ENCODE measurements around the gene PSMB10. TPM values are rescaled to one million over a fixed set of nuclear protein-coding genes. Genes with fewer than 3 reads are reported as not detected.
A peak's percentile ranks its signal among the peaks of the same experiment; 100 is the strongest.

Gene PSMB10
- total and polyA plus RNA-seq, 2 of the 4 experiments (the other 2 are of a cell fraction) = 28.7 to 36.7 TPM

- Histone ChIP-seq H3K56ac (ENCODE audit: extremely low read depth, insufficient read depth, low read length) (no peak overlapping the region), H2BK5ac (ENCODE audit: low read depth, low read length, poor library complexity, severe bottlenecking) (no peak overlapping the region), H2BK20ac (ENCODE audit: low read depth, low read length) (no peak overlapping the region), H3K14ac (replicated peaks; ENCODE audit: low read depth, low read length) (peak overlapping the region; percentile 92), H3K4ac (ENCODE audit: low read depth, low read length) (peak overlapping the region; percentile 90), H3K36me3 (ENCODE audit: control insufficient read depth, insufficient read depth, low read length) (peaks cover 18% of the 10 kb centered on the region), H3K27ac (ENCODE audit: insufficient read depth, low read length) (peak overlapping the region; percentile 36), H3K4me1 (ENCODE audit: control insufficient read depth, insufficient read depth, low read length) (peaks cover 11% of the 10 kb centered on the region), H2AFZ (replicated peaks; ENCODE audit: low read length, poor library complexity) (peak overlapping the region; percentile 99), H3K4me3 (ENCODE audit: insufficient read depth, low read depth, low read length) (peak overlapping the region; percentile 94), H2AK9ac (replicated peaks; ENCODE audit: low read depth, low read length, poor library complexity) (peak overlapping the region; percentile 99), H3K9me3 (ENCODE audit: control insufficient read depth, insufficient read depth, low read length) (no peaks in the 10 kb centered on the region), H4K5ac (ENCODE audit: low read depth, low read length) (peak overlapping the region; percentile 83; the same call in 1 of the 2 replicates), H2AK5ac (ENCODE audit: low read depth, low read length) (peak overlapping the region; percentile 97), H3K9me1 (ENCODE audit: insufficient read depth, low read length) (peaks cover 12% of the 10 kb centered on the region), H3K27me3 (ENCODE audit: control insufficient read depth, insufficient read depth, low read length) (no peaks in the 10 kb centered on the region), H3K79me1 (ENCODE audit: low read depth in 1 of 2, low read length in 2 of 2) (peaks cover 9 to 47% of the 10 kb centered on the region in 2 experiments; a peak in 3 of 4 replicates), H3K18ac (ENCODE audit: low read depth, low read length) (no peak overlapping the region), H2BK120ac (ENCODE audit: low read depth, low read length) (no peak overlapping the region), H3K4me2 (ENCODE audit: low read depth, low read length) (peak overlapping the region; percentile 94), H4K20me1 (ENCODE audit: insufficient read depth, low read length) (peaks cover 9% of the 10 kb centered on the region), H2BK15ac (ENCODE audit: low read depth, low read length) (no peak overlapping the region), H4K8ac (ENCODE audit: low read depth in 2 of 2, low read length in 2 of 2) (peak overlapping the region; percentile 89 to 97; a peak in 3 of 4 replicates), H3K9ac (ENCODE audit: low read depth, low read length) (peak overlapping the region; percentile 64), H3K23ac (ENCODE audit: low read depth, low read length) (peak overlapping the region; percentile 72), H4K91ac (ENCODE audit: insufficient read depth, low read depth, low read length) (peak overlapping the region; percentile 76)
- dilution Hi-C loops (cut with HindIII; ENCODE audit: low sequenced_read_pairs, unreplicated experiment) (no loop called here), in situ Hi-C loops (cut with MboI; ENCODE audit: low sequenced_read_pairs) (loop anchor here (25.0 kb wide), 1 partner anchor 398 kb away; the partner anchor contains the start of gene RIPOR1), intact Hi-C loops (cut with micrococcal nuclease) (loop anchor here (1.0 to 5.0 kb wide), 2 partner anchors 105 to 373 kb away; partner anchors contain the start of gene CTCF)
- BruUV-seq (replicated peaks) = no TSS peak
- CTCF ChIA-PET = interaction anchor here (3.0 kb wide), 1 partner anchor 119 kb away, joined by 16 read pairs; no protein-coding TSS in a partner anchor
- 3% methylated on average over 5 of the region's 13 CpGs; no CpG with 5 or more reads in 1 of the 2 experiments for WGBS, 2 experiments (ENCODE audit: extremely low coverage in 2 of 2, insufficient read length in 1 of 2)
- no peak for DNase-seq
- ATAC-seq (ENCODE audit: low read depth) = peak; percentile 6
- POLR2A ChIA-PET (ENCODE audit: unreplicated experiment) = interaction anchor here (0.5 kb wide), 2 partner anchors 131 to 151 kb away, joined by 3 read pairs; no protein-coding TSS in a partner anchor
- no peak for TF ChIP-seq MXI1 (IDR thresholded peaks at IDR 0.05; ENCODE audit: borderline replicate concordance, low read depth, low read length)
- TF ChIP-seq FOS (IDR thresholded peaks at IDR 0.05; ENCODE audit: low read depth, low read length) = no peak
- TF ChIP-seq, protein P1, sequence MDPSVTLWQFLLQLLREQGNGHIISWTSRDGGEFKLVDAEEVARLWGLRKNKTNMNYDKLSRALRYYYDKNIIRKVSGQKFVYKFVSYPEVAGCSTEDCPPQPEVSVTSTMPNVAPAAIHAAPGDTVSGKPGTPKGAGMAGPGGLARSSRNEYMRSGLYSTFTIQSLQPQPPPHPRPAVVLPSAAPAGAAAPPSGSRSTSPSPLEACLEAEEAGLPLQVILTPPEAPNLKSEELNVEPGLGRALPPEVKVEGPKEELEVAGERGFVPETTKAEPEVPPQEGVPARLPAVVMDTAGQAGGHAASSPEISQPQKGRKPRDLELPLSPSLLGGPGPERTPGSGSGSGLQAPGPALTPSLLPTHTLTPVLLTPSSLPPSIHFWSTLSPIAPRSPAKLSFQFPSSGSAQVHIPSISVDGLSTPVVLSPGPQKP (IDR thresholded peaks at IDR 0.05; ENCODE audit: borderline replicate concordance, low read depth, low read length) = no peak
- no peak for TF ChIP-seq CEBPB (IDR thresholded peaks at IDR 0.05; ENCODE audit: low read depth, low read length)
- no peak for TF ChIP-seq CTCF (conservative IDR thresholded peaks at IDR 0.05; ENCODE audit: low read depth, low read length)
- TF ChIP-seq RAD21 (IDR thresholded peaks at IDR 0.05; ENCODE audit: low read length) = no peak
- TF ChIP-seq MAZ (IDR thresholded peaks at IDR 0.05; ENCODE audit: borderline replicate concordance, low read depth, low read length) = no peak
- TF ChIP-seq CHD1 (IDR thresholded peaks at IDR 0.05; ENCODE audit: low read depth, low read length) = no peak
- no peak for TF ChIP-seq RCOR1 (IDR thresholded peaks at IDR 0.05; ENCODE audit: insufficient replicate concordance, low read length)
- TF ChIP-seq, protein P2, sequence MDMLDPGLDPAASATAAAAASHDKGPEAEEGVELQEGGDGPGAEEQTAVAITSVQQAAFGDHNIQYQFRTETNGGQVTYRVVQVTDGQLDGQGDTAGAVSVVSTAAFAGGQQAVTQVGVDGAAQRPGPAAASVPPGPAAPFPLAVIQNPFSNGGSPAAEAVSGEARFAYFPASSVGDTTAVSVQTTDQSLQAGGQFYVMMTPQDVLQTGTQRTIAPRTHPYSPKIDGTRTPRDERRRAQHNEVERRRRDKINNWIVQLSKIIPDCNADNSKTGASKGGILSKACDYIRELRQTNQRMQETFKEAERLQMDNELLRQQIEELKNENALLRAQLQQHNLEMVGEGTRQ (IDR thresholded peaks at IDR 0.05; ENCODE audit: low read depth, low read length) = no peak
- no peak for TF ChIP-seq SMC3 (IDR thresholded peaks at IDR 0.05; ENCODE audit: low read depth, low read length)
- TF ChIP-seq MAFK (IDR thresholded peaks at IDR 0.05; ENCODE audit: low read depth, low read length) = no peak
- TF ChIP-seq RFX5 (IDR thresholded peaks at IDR 0.05; ENCODE audit: low read depth, low read length) = no peak
- TF ChIP-seq NFE2L2 (IDR thresholded peaks at IDR 0.05; ENCODE audit: low read depth, low read length) = no peak
- TF ChIP-seq BHLHE40 (IDR thresholded peaks at IDR 0.05; ENCODE audit: low read depth, low read length) = no peak
- TF ChIP-seq POLR2A (IDR thresholded peaks at IDR 0.05; ENCODE audit: low read depth, low read length) = no peak
Observed at GRCh38 chr16:67935101-67935401, 1.6 kb downstream of the PSMB10 start.

Data from IMR-90 (cell line).